GM19397 (cell line): ENCODE data around the gene STXBP2.

Source experiments
- ATAC-seq: cut with Tn5 transposase; IDR thresholded peaks from one replicate; pipeline ENCODE4 v1.9.1; 2021; ENCODE audit warnings: mild to moderate bottlenecking, moderate library complexity; ENCODE audit not compliant: unreplicated experiment

Gene STXBP2

DNA sequence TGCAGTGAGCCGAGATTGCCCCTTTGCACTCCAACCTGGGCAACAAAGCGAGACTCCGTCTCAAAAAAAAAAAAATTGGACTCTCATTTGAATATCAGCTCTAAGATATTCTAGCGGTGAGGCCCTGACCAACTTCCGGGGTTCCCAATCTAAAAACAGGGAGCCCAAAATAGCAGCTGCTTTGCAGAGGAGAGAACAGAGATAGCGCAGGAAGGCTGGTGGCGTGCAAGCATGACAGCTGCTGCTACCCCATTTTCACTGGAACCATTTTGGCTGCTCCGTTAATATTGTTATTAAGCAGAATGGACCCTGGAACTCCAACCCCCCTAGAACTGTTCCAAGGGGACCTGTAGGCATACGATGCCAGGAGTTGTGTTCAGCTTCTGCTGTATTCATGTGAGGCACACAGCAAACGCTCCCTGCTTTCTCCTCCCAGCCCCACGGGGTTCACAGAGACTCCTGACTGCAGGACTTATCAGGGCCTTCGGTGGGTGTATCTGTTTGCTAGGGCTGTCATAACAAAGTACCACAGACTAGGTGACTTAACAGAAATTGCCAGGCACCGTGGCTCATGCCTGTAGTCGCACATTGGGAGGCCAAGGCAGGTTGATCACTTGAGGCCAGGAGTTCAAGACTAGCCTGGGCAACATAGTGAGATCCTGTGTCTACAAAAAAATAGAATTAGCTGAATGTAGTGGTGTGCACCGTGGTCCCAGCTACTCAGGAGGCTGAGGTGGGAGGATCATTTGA, 11.5 kb downstream of the STXBP2 start:
- no peak for ATAC-seq

DNA sequence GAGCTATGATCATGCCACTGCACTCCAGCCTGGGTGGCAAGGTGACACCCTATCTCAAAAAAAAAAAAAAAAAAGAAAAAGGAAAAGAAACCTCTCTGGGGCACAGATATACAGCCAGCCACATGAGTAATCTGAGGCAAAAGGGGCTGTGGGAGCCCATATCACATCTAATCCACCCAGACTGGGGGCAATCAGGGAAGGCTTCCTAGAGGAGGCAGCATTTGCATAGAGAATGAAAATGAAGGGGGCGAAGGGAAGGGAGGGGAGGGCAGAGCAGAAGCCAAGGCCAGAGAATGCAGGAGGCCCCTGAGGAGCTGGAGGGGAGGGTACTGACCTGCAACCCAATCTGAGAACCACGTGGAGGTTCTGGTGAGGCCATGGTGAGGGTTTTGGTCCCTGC, 13.2 kb downstream of the STXBP2 start:
- ATAC-seq: no peak

DNA sequence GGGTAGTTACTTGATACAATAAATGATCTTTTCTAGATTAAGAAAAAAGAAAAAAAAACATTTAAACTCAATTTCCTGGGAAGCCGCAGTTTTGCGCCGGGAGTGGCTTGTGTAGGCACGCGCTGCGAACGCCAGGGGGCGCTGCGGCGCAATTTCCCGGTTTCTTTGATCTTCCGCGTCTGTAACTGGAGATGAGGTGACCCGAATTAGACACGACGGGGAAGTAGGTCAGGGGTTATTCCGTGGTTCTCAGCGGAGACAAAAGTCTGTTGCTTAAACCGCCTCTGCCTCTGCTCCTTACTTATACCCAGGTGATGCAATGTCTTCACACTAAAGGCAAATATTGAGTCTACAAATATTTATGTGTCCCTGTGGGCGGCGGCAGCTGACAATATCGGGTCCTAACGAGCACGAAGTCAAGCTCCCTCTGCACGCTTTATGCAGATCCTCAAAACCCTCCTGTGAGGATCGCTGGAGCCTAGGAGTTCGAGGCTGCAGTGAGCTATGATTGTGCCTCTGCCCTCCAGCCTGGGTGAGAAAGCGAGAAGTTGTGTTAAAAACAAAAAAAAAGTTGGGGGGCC, 15.2 kb downstream of the STXBP2 start:
- ATAC-seq: no peak

DNA sequence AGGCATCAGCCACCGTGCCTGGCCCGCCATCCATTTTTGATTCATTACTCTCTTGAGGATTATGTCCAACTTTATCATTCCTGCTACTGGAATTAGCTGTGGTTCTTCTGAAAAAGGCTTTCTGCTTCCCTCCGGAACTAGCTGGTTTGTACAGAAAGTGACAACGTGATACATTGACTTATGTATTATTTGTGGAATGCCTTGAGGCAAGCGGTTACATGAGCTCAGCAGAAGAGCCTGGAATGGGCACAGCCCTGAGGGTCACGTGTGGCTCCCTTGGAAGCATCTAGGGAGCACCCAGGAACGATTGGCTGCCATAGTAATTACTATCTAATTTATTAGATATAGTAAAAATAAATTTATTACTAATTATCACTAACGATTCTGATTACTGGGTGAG, 17.5 kb downstream of the STXBP2 start:
- ATAC-seq: no peak

DNA sequence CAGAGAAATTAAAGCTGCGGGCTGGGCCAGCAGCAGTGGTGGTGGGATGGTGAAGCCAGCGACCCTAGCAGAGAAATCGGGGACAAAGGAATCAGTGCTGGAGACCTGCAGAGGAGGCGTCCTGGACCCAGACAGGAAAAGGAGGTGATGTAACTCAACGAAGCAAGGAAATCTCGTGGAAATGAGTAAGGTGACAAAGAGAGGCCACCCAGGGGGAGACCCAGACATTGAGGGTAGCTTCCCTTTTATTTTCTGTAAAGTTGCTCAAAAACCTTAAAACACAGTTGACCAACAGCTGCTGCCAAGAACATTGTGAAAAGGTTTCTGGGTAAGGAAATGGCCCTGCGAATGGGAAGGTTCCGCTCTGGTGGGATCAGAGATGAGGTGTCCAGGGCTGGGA, 18.7 kb downstream of the STXBP2 start:
- ATAC-seq: no peak

DNA sequence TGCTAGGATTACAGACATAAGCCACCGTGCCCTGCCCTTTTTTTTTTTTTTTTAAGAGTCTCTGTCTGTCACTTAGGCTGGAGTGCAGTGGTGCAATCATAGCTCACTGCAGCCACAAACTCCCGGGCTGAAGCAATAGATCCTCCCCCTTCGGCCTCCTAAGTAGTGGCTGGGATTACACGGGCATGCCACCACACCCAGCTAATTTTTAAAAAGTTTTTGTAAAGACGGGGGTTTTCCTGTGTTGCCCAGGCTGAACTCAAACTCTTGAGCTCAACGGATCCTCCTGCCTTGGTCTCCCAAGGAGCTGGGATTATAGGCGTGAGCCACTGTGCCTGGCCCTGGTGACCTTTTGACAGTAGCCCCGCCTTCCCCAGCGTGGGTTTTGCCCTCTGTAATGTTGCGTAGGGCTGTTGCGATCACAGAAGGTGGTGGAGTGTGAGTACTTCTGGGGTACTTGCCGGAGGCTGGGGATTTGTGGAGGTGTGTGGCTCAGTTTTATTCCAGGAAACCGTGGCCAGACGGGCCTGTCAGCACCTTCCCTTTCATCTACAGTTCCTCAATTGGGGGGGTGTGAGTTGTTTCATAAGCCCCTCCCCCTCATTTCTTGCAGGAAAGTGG, 20.3 kb downstream of the STXBP2 start:
- ATAC-seq: no peak

DNA sequence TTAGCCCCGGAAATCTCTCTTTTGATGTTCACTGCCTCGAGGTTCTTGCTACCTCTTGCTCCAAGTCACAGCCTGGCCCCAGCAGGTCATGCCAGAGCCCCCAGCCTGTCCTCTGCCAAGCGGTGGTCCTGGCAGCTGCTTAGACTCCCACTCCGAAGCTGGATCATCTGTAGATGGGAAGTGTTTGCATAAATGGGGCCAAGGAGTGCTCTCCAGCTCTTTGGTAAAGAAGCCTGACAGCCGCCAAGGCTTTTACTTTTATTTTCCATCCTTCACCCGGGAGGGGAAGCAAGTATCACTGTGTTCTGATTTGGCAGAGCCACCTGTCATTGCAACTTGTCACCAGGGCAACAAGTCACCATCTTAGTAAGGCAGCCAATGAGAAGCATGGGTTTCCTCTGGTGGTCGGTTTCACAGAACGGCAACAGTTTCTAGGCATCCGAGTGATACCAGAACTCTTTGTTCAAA, 21.3 kb downstream of the STXBP2 start:
- peak; percentile 61 for ATAC-seq

DNA sequence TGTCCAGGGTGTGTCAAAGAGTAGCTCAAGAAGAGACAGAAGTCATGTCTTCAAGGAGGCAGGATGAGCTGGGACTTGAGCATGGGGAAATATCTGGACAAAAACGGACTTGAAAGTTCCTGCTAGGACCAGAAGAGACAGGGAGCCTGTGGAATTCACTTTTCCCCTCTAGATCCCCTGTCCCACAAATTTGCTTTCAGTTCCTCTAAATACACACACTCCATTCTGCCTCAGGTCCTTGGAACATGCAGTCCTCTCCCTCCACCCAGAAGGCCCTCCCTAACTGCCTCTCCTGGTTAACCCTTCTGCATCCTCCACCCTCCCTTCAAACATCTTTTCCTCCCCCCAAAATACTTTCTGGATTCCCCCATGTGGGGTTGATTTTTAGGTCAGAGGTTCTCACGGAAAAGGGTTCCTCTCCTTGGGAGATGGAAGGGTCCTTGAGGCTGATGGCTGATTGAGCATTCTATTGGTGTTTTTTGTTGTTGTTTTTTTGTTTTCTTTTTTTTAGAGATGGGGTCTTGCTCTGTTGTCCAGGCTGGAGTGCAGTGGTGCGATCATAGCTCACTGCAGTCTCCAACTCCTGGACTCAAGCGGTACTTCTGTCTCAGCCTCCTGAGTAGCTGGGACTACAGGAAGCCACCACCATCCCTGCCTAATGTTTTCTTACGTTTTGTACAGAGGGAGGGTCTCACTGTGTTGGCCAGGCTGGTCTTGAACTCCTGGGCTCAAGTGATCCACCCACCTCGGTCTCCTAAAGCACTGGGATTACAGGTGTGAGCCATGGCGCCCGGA, 25.0 kb downstream of the STXBP2 start:
- no peak for ATAC-seq

DNA sequence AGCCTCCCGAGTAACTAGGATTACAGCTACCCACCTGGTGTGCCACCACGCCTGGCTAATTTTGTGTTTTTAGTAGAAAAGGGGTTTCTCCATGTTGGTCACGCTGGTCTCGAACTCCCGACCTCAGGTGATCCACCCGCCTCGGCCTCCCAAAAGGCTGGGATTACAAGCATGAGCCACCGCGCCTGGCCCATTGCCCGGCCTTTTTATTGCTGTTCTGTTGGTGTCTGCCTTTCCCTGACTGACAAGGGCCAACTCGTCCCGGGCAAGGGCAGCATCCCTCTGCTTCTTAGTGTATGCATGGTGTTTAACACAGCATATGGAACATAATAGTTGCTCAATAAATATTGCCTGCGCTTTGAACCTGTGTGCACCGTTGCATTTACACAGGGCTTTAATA, 25.7 kb downstream of the STXBP2 start:
- no peak for ATAC-seq

DNA sequence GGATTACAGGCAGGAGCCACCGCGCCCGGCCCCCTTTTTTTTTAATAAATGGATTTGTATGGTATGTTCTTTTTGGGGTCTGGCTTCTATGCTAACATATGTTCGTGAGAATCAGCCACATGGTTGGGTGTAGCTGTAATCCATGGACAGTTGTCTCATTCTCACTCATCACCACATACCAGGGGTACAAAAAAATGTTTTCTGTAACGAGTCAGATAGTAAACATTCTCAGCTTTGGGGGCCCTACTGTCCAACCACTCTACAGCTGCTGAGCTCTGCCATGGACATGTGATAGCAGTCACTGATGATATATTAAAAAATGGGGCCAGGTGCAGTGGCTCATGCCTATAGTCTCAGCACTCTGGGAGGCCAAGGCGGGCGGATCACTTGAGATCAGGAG, 26.8 kb downstream of the STXBP2 start:
- ATAC-seq: no peak

DNA sequence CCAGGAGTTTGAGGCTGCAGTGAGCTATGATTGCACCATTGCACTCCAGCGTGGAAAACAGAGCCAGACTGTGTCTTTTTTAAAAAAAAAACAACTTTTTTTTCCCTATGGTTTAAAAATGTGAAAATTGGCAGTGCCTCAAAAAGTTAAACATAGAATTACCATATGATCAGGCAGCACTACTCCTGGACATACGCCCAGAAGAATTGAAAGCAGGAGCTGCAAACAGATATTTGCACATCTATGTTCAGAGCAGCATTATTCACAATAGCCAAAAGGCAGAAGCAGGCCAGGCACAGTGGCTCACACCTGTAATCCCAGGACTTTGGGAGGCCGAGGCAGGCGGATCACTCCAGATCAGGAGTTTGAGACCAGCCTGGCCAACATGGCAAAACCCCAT, 28.2 kb downstream of the STXBP2 start:
- ATAC-seq: no peak

DNA sequence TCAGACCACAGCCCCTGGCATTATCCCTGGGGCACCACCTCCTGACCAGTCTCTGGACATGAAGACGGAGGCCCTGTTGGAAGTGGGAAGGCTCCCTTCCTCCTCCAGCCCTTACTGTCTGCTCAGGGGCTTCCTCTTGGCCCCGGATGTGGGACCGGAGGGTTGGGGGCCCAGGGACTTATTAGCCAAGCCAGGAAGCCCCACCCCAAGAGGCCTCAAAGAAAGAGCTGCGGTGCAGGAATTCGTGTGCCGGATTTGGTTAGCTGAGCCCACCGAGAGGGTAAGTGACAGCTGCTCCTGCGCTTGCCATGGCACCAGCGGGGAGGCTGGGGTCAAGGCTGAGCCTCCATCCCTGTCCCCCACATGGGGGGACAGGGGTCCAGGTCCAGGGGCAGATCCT, 31.9 kb downstream of the STXBP2 start, which contains the start of gene RETN:
Gene RETN (plus strand): TSS at position 208 of the 400 bp plus-strand sequence. CDS start 278 bp downstream, outside the sequence.
- ATAC-seq: no peak

DNA sequence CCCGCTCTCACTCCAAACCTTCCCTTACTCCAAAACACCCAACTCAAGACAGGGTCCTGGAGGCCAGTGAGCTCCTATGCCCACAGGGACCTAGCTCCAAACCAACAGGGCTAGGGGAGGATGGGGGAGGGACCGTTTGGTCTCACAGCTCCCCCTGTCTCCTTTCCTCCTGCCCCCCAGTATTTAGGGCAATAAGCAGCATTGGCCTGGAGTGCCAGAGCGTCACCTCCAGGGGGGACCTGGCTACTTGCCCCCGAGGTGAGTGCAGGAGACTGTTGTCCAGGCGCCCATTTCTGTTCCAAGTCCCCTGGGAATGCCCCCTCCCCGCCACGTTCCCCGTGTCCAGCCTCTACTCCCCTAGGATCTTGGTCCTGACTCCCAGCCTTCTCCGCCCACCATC, 32.7 kb downstream of the STXBP2 start:
- ATAC-seq: no peak

DNA sequence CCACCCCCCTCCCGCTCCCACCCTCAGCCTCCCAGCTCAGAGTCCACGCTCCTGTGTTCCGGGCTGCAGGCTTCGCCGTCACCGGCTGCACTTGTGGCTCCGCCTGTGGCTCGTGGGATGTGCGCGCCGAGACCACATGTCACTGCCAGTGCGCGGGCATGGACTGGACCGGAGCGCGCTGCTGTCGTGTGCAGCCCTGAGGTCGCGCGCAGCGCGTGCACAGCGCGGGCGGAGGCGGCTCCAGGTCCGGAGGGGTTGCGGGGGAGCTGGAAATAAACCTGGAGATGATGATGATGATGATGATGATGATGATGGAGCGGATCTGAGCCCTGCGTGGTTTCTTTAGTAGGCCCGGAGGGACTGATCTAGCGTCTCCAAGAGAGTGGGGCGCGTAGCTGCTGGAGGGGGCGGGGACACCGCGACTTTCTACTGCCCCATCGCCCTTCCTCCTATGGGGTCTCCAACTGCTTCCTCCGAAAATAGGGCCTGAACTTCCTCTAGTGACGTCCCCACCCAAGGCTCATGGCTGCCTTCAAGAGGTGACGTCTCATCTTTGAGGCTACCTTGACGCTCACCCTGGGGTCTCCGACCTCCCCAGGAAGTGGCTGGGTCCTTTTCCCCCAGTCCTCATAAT, 33.4 kb downstream of the STXBP2 start:
- ATAC-seq: no peak

DNA sequence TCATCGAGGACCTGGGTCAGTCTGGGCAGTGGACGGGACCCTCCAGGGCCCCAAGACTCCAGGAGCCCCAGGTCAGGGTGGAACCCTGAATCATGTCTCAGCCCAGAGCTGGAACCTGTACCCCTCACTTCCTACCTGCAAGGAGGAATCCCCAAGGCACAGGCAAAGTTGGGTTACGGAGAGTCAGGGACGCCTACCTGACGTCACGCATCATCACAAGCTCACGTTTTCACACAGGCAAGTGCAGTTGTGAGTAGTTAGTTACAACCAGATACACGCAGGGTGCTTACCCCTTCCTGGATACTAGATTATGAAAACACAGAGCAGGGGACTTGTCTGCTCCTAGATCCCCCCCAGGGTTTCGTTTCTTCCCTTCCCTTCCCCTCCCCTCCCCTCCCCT, 33.9 kb downstream of the STXBP2 start:
- no peak for ATAC-seq

DNA sequence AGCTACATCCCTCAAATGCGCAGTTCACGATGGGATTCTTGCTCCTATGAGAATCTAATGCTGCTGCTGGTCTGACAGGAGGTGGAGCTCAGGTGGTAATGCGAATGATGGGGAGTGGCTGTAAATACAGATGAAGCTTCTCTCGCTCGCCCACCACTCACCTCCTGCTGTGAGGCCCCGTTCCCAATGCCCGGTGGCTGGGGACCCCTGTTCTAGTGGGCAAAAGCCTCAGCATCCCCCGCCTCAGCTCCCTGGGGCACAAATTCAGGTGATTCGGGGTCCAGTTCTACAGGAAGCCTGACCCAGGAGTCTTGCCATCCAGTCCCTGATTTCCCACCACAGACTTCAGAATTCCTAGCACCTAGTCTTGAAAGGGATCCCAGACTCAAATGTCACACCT, 35.6 kb downstream of the STXBP2 start:
- no peak for ATAC-seq

DNA sequence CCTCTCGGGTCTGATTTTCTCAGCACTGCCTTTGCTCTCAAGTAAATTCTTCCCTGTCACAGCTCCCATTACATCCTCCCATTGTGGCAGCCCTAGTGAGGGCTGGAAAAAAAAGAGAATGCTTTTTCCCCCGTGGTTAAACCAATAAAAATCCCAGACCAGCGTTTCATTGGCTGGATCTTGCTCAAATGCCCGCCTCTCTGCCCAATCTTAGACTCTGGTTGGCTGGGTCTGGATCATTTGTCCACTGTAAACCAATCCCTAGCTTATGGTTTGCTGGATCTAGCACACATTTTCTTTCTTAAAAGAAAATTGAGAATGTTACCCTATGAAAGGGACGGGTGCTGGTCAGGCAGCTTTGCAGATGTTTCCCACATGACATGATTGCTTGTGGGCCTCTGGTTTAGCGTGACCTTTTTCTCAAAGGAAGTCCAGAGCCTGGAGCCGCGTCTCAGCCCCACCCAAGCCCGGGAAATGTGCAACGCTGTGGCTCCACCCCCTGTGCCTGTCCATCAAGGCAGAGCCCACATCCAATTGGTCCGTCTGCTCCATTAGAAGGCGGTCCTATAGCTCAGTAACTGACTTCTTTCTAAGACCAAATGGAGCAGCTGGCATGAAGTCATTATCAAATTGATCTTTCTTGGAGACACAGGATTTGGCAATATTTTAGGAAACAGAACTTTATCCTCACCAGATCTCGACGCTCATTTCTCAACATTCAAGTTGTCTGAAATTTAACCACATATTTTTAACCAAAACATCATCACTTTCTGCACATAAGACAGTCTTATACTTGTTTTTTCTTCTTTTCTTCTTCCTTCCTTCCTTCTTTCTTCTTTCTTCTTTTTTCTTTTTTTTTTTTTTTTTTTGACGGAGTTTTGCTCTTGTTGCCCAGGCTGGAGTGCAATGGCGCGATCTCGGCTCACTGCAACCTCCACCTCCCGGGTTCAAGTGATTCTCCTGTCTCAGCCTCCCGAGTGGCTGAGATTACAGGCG, 37.4 kb downstream of the STXBP2 start:
- no peak for ATAC-seq

DNA sequence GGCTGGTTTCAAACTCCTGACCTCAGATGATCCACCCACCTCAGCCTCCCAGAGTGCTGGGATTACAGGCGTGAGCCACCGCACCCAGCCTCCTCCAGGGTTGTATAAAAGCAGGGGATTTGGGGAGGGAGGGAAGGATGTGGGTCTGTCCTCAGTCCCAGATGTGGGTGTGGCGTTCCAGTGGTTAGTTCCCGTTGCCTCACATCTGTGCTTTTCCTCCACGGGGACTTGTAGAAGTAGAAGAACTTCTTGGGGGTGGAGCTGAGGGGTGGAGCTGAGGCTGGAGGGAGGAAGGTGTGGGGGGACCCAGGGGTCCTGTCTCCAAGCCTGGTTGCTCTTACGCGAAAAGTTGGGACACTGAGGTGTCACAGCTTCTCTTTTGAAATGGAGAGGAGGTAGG, 39.5 kb downstream of the STXBP2 start:
- ATAC-seq: no peak

DNA sequence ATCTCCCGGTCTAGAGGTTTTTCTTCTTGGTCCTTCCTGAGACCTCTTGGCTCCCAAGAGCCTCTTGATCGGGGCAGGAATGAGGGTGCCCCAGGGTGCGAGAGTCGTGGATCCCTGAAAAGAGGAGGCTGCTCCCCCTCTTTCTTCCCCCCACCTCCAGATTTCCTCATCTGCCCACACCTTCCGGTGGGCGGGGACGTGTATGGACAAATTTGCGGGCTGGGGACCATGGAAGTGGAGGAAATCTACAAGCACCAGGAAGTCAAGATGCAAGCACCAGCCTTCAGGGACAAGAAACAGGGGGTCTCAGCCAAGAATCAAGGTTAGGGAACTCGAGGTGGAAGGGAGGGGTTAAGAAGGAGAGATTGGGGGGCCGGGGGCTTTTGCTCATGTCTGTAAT, 39.9 kb downstream of the STXBP2 start, which contains the start of gene MCEMP1:
Gene MCEMP1 (plus strand): TSS at position 237 of the 400 bp plus-strand sequence. CDS start 31 bp downstream, at position 268.
- ATAC-seq: no peak
